NCI-H2107 treated with DMSO at 0.1 percent for 48 hours (cell line): ENCODE data around the gene NWD2.
A peak's percentile ranks its signal among the peaks of the same experiment; 100 is the strongest.

ENCODE experiments used
- DNase-seq: peaks from one replicate; lab custom pipeline; 2025; ENCODE audit not compliant: unreplicated experiment; lab: John Stamatoyannopoulos, UW

NWD2 gene

GRCh38 chr4:37464373-37465128 lies 220.0 kb downstream of the NWD2 start:
- DNase-seq, result no peak

GRCh38 chr4:37465296-37465695 lies 220.8 kb downstream of the NWD2 start:
- no peak for DNase-seq

GRCh38 chr4:37465845-37466244 lies 221.3 kb downstream of the NWD2 start:
- no peak for DNase-seq

- no peak for DNase-seq
These were observed 222.7 kb downstream of the NWD2 start for GRCh38 chr4:37467223-37467622.

GRCh38 chr4:37467824-37468223 lies 223.3 kb downstream of the NWD2 start:
- DNase-seq, result no peak

DNA sequence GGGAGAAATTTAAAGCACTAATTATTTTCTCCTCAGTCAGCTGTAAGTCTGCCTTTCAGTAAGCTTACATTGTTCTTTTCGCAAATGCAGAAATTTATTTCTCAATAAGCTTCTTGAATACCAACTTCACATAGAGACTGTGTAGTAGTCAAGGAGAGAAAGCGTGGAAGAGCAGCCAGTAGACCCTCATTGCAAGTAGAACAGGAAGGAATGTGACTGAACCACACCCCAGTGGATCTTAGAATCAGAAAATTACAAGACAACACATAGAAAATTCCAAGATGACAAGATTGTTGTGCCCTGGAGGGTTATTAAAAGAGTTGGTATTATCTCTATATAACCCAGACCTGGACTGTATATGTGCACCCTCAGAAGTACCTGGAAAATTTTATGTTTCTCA lies 224.7 kb downstream of the NWD2 start:
- no peak for DNase-seq

DNA sequence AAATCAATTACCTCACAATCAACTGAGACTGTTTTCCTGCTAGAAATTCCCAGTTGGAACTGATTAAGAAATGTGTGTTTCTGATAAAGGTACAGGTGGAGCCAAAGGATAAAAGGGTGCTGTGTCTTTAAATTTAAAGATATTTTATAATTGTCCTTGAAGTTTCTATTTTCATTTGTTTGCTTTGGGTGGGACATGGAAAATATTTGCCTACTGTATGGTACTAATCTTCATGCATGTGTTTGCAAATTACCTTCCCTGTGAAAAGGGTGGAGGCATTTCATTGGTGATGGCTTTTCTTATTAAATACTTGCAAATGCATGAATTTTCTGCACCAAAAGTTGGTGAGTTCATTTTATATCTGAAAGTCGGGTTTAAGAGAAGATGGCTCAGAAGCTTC lies 225.7 kb downstream of the NWD2 start:
- DNase-seq, result no peak

GRCh38 chr4:37471093-37471492 lies 226.6 kb downstream of the NWD2 start:
- no peak for DNase-seq

GRCh38 chr4:37471971-37472370 lies 227.4 kb downstream of the NWD2 start:
- no peak for DNase-seq

DNA sequence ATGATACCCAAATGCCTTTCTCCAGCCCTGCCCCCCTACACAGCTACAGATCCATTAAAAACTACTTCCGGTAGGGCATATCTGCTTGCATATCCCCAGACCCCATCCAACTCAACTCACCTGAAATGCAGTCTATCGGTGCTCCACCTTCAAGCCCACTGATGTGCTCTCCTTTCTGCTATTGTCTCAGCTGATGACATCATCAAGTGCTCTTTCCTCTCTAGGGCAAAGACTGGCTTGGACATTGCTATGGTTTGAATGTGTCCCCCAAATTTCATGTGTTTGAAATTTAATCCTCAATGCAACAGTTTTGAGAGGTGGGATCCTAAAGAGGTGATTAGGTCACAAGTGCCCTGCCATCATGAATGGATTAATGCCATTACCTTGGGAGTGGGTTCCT lies 229.3 kb downstream of the NWD2 start:
- no peak for DNase-seq

DNA sequence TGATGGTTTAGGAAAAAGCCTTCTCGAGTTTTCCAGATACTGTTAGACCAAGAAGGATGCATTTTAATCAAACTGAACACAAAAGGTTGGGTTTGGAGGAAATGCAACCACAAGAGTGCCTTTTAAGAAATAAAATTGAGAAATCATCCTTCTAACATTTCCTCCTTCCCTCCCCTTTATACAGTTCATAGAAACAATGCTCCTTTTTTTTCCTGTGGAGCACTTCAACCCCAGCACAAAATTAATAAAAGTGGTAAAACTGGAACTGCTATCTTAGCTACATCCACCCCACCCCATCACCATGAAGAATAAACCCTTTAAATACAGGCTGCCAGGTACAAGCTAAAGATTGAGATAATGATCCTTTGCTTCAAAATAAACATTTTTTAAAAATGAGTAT lies 230.5 kb downstream of the NWD2 start:
- DNase-seq, result no peak

DNA sequence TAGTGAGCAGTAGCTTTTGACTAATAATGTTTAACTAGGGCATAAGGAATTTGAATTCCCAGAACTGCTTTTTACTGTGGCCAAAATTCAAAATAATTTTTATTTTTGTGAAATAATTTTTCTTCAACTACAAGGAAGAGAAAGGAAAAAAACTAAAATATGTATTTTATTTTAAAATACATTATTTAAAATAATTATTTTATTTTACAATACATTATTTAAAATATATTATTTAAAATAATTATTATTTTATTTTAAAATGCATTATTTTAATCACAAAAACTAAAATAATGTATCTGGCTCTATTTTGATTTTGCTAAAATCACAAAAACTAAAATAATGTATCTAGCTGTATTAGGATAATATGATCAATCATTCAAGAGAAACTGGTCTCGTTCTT lies 231.2 kb downstream of the NWD2 start:
- DNase-seq, result no peak

- DNase-seq, result no peak
These were observed 231.7 kb downstream of the NWD2 start for GRCh38 chr4:37476256-37476655.

DNA sequence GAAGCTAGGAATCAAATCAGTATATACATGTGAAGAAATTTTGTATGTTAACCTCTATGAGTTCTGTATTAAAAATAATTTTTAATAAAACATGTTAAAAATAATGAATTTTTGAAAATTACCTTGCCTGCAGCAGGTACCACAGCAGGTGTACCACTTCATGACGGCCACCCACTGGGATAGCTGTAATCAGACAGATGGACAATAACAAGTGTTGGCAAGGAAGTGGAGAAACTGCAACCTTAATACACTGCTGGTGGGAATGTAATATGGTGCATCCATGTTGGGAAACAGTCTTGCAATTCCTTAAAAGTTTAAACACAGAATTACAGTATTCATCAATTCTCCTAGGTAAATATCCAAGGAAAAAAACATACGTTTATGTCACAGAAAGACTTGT lies 232.1 kb downstream of the NWD2 start:
- DNase-seq, result no peak

DNA sequence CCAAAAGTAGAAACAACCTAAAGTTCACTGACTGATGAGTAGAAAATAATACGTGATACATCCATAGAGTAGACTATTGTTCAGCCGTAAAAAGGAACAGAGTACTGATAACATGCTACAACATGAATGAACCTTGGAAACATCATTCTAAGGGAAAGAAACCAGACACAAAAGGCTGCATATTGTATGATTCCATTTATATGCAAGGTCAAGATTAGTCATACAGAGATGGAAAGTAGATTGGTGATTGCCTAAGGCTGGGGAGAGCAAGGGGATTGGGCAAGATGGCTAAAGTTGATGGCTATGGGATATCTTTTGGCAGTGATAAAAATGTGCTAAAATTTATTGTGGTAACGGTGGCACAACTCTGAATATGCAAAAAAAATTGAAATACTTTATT lies 232.6 kb downstream of the NWD2 start:
- DNase-seq, result no peak

DNA sequence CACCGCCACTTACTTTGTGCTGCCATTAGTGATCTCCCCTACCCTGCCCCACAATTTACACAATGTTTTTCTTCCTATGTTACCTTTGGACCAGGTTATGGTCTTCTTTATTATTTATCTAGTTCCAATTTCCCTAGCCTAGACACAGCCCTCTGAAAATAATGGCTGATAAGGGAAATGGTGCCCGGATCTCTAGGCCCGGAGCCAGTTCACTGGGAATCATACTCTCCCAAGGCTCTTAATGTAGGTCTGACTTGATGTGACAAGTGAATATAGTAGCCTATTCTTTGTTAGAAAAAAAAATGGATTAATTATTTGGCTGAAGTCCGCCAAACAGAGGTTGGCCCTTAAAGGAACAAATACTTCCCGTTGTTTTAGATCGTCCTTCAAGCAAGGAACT lies 233.6 kb downstream of the NWD2 start:
- DNase-seq, result no peak

GRCh38 chr4:37480509-37480908 lies 236.0 kb downstream of the NWD2 start:
- no peak for DNase-seq

DNA sequence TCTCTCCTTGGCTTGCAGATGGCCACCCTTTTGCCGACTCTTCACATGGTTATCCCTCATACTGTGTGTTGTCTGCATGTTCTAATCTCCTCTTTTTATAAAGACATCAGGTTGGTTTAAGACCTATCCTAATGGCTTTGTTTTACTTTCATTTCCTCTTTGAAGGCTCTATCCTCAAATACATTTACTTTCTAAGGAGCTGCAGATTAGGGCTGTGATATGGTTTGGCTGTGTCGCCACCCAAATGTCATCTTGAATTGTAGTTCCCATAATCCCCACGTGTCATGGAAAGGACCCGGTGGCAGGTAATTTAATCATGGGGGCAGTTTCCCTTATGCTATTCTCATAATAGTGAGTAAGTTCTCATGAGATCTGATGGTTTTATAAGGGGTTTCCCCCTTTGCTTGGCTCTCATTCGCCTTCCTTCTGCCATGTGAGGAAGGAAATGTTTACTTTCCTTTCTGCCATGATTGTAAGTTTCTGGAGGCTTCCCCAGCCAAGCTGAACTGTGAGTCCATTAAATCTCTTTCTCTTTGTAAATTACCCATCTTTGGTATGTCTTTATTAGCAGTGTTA lies 237.1 kb downstream of the NWD2 start:
- DNase-seq, result no peak

DNA sequence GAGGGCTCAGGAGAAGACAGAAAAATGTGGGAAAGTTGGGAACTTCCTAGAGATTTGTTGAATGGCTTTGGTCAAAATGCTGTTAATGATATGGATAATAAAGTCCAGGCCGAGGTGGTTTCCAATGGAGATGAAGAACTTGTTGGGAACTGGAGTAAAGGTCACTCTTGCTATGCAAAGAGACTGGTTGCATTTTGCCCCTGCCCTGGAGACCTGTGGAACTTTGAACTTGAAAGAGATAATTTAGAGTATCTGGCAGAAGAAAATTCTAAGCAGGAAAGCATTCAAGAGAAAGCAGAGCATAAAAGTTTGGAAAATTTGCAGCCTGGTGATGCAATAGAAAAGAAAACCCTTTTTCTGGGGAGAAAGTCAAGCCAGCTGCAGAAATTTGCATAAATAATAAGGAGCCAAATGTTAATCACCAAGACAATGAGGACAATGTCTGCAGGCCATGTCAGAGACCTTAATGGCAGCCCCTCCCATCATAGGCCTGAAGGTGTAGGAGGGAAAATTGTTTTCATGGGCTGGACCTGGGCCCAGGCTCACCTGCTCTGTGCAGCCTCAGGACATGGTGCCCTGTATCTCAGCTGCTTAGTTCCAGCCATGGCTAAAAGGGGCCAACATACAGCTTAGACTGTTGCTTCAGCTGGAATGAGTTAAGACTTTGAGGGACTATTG lies 237.8 kb downstream of the NWD2 start:
- DNase-seq, result no peak

DNA sequence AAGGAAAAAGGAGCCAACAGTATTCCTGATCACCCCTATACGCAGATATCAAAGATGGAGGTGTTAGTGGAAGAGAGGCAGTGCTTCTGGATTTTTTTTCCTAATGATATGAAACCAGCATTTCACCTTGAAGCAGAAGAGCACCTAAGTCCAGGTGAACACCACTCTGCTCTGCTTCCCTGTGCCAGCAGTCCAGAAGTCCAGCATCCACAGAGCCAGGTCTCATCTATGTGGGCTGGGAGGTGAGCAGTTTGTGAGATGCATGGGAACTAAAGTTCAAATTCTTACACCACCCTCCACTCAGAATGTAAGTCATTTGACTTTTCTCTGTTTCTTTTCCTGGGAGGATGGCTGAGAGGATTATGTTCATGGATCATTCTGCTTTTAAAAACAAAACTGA lies 239.1 kb downstream of the NWD2 start:
- DNase-seq, result no peak

DNA sequence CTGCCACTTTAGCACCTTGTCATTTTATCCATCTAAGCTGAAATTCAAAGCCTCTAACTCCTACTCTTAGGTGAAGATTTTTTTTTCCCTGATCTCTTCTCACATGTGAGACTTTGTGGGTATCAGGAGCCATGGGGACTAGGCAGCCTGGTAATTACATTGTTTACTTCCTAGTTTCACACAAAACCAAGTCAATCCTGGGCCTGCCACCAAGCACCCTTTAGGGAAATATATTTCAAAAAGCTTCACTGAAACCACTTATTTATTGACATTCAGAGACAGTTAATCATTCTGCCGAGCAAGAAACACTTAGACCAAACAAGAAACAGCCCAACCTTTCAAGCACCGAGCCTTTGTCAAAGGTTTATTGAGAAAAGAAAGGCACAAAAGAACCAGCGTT lies 241.6 kb downstream of the NWD2 start:
- peak; percentile 36 for DNase-seq

GRCh38 chr4:37487668-37488067 lies 243.1 kb downstream of the NWD2 start:
- DNase-seq, result no peak
